Omental fat pad (tissue), 4 donors: ENCODE measurements around the gene ZBED2. TPM values are rescaled to one million over a fixed set of nuclear protein-coding genes. Genes with fewer than 3 reads are reported as not detected.

Experiments
- ATAC-seq: fragments of 150-250 bp; one replicate; pipeline ENCODE4 v1.9.1; 2016; ENCODE audit warnings: mild to moderate bottlenecking, moderate library complexity; ENCODE audit not compliant: low FRiP score
- DNase-seq: peaks from one replicate; pipeline ENCODE4 v3.0.0-alpha.2; 2019; ENCODE audit warnings: low spot score
- total RNA-seq, 4 donors: library from RNA; depleted of rRNA; stranded (reverse); fragments of >200 nt; gene quantifications; one replicate each; pipeline ENCODE4 v1.1.0, GENCODE V29; 2016
- TF ChIP-seq, protein P1 (sequence below), 3 donors: fragments of 450-650 bp; IDR thresholded peaks; one replicate each; pipeline ENCODE4 v1.5.1; 2016 to 2017; ENCODE audit warnings: antibody characterized with exemption in 3 of 3, mild to moderate bottlenecking in 3 of 3, moderate library complexity in 2 of 3

ZBED2 gene
- total RNA-seq, 4 donors from 2014 or later = 0.56 TPM; not detected in 3

DNA sequence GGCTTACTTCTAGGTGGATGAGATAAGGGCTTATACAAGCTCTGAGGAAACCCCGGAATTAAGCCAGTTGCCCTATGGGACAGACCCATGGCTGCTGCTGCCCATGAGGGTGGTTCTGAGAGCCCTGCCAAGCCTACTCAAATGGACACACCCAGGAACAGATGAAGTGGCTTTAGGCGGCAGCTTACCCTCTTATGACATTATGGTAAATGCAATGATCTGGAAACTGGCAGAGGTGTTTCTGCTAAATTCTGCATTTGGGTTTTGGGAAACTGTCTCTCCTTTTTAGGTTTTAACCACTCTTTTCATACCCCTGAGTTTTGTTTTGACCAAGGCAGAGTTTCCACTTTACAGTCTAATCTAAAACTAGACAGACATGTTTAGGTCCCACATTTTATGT, 9.0 kb upstream of the ZBED2 start:
- TF ChIP-seq, protein P1, sequence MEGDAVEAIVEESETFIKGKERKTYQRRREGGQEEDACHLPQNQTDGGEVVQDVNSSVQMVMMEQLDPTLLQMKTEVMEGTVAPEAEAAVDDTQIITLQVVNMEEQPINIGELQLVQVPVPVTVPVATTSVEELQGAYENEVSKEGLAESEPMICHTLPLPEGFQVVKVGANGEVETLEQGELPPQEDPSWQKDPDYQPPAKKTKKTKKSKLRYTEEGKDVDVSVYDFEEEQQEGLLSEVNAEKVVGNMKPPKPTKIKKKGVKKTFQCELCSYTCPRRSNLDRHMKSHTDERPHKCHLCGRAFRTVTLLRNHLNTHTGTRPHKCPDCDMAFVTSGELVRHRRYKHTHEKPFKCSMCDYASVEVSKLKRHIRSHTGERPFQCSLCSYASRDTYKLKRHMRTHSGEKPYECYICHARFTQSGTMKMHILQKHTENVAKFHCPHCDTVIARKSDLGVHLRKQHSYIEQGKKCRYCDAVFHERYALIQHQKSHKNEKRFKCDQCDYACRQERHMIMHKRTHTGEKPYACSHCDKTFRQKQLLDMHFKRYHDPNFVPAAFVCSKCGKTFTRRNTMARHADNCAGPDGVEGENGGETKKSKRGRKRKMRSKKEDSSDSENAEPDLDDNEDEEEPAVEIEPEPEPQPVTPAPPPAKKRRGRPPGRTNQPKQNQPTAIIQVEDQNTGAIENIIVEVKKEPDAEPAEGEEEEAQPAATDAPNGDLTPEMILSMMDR (IDR thresholded peaks at IDR 0.05) = no peak
- ATAC-seq (no peak), DNase-seq (no peak)

GRCh38 chr3:111603679-111604078, 8.5 kb upstream of the ZBED2 start:
- ATAC-seq (no peak), DNase-seq (no peak)
- TF ChIP-seq, protein P1 (IDR thresholded peaks at IDR 0.05) = no peak

DNA sequence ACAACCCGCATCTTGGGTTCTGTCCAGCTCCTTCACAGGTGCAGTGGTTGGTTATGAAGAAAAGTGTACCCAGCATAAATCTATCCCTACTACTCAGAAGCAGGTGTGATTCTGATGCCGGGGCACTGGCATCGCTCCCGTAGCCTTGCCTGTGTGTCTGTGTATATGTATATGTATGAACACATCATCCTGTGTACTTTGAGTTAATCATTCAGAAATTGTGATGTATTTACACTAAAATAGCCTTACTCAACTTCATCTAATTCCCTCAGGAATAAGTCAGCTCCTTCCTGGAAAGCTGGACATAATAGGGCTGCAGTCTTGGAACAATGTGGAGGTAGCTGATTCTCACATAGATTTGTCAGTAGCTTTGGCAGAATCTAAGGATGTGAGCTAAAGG, 6.7 kb upstream of the ZBED2 start:
- ATAC-seq = no peak
- TF ChIP-seq, protein P1 (IDR thresholded peaks at IDR 0.05) = no peak
- DNase-seq = no peak

- TF ChIP-seq, protein P1 (IDR thresholded peaks at IDR 0.05) = no peak
- ATAC-seq = no peak
- DNase-seq = no peak
Measured at GRCh38 chr3:111598552-111598951, 3.4 kb upstream of the ZBED2 start.

- ATAC-seq (no peak), DNase-seq (no peak)
- TF ChIP-seq, protein P1 (IDR thresholded peaks at IDR 0.05) = no peak
Measured at GRCh38 chr3:111598139-111598538, 3.0 kb upstream of the ZBED2 start.

DNA sequence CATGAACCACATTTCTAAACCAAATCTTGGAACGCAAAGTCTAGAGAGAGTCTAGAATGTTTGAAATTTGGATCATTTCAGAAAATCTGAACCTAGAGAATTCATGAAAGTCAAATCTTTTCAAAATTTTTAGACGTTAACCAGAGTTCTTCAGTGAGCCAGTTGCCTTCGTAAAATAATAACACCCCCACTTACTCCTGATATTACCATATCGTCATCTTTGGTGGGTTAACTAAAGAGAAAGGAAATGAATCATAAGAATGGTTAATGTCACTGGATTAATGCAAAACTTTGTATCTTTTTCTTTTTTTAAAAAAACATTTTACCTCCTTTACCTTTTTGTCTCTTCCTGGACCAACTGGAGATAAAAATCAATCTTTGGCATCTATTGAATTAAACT, 1.2 kb upstream of the ZBED2 start:
- ATAC-seq = no peak
- no peak for DNase-seq
- TF ChIP-seq, protein P1 (IDR thresholded peaks at IDR 0.05) = no peak

DNA sequence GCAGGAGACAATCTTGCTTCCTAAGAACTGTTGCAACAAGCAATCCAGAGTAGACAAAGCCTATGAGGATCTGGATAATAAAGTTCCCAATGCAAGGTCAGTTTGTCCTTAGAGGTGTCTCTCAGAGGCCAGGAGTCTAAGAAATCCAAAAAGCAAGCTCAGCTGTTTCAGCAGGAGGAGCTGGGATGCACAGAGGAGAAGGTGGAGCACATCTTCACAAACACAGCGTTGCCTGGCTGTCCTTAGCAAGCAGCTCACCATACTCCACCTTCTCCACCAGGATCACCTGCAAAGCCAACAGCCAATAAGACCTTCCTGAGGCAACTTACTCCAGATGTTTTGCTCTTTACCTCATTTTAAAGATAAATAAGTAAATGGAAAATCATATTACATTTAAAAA, 365 bp downstream of the ZBED2 start:
- TF ChIP-seq, protein P1 (IDR thresholded peaks at IDR 0.05) = no peak
- ATAC-seq (no peak), DNase-seq (no peak)
